MCF 10A (cell line): Measurements from ENCODE around the gene PKP2. TPM values are rescaled to one million over a fixed set of nuclear protein-coding genes. Genes with fewer than 3 reads are reported as not detected.

Experiments used
- BruUV-seq: library from RNA; stranded (reverse); fragments of 400-500 nt; replicated peaks from 2 replicates; lab custom pipeline; 2021; lab: Mats Ljungman, UMichigan
- CTCF ChIA-PET: fragments of 300-600 bp; sonication (Branson Sonifier 250); formaldehyde crosslinking; extraction: SDS; loops from one replicate; lab custom pipeline; 2021; ENCODE audit warnings: antibody characterized with exemption, inconsistent platforms; lab: Yijun Ruan, JAX
- POLR2A ChIA-PET: fragments of 300-600, 350-650 bp; sonication (Branson Sonifier 250); formaldehyde crosslinking; extraction: SDS; loops from one replicate; lab custom pipeline; 2020; ENCODE audit warnings: antibody characterized with exemption, inconsistent platforms; lab: Yijun Ruan, JAX
- DNase-seq: peaks from one replicate; pipeline ENCODE4 v3.0.0-alpha.2; 2018; ENCODE audit not compliant: unreplicated experiment
- H3K27ac Mint-ChIP-seq: one replicate; pipeline ENCODE4 v1.8.0; 2022; ENCODE audit warnings: mild to moderate bottlenecking, low read depth, mixed read lengths; ENCODE audit not compliant: unreplicated experiment
- H3K27me3 Mint-ChIP-seq: one replicate; pipeline ENCODE4 v1.8.0; 2022; ENCODE audit warnings: mixed read lengths; ENCODE audit not compliant: insufficient read depth, unreplicated experiment
- H3K36me3 Mint-ChIP-seq: one replicate; pipeline ENCODE4 v1.8.0; 2022; ENCODE audit warnings: mild to moderate bottlenecking, moderate library complexity, mixed read lengths; ENCODE audit not compliant: insufficient read depth, unreplicated experiment
- H3K4me1 Mint-ChIP-seq: one replicate; pipeline ENCODE4 v1.8.0; 2022; ENCODE audit warnings: mixed read lengths; ENCODE audit not compliant: insufficient read depth, unreplicated experiment
- H3K4me3 Mint-ChIP-seq: one replicate; pipeline ENCODE4 v1.8.0; 2022; ENCODE audit warnings: mild to moderate bottlenecking, moderate library complexity, mixed read lengths; ENCODE audit not compliant: unreplicated experiment
- H3K9me3 Mint-ChIP-seq: one replicate; pipeline ENCODE4 v1.8.0; 2022; ENCODE audit warnings: mixed read lengths; ENCODE audit not compliant: unreplicated experiment
- intact Hi-C: fragments of 100-400 bp; cut with micrococcal nuclease; formaldehyde crosslinking; loops from 2 replicates; pipeline ENCODE4 v1.14.1; 2022
- total RNA-seq: library from RNA; stranded (reverse); gene quantifications from 2 replicates; pipeline ENCODE4 v1.2.3, GENCODE V29; 2022
- TF ChIP-seq, protein P1 (sequence below): fragments of 200-600 bp; IDR thresholded peaks from one replicate; pipeline ENCODE4 v1.8.0; 2022; ENCODE audit warnings: antibody characterized with exemption, mild to moderate bottlenecking; ENCODE audit not compliant: unreplicated experiment

Gene PKP2
- total RNA-seq, 1 experiment from 2014 or later: 88.0 TPM

DNA sequence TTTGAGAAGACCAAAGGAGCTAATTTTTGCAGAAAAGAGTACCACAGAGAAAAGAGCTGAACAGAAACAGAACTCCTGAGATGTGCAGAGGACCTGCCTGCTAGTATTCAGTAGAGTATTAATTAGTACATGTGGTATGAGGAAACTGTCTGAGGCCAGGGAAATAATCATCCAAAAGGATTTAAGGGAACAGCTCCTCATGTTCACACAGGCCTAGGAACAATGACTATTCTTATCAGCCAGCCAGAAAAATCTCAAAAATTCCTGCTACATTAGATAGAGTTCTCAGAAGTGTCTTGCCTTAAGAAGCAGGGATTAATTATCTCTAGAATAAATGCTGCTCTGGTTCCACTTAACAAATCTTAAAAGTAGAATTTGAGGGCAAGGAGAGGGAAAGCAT lies 36.4 kb downstream of the PKP2 start:
- TF ChIP-seq, protein P1, sequence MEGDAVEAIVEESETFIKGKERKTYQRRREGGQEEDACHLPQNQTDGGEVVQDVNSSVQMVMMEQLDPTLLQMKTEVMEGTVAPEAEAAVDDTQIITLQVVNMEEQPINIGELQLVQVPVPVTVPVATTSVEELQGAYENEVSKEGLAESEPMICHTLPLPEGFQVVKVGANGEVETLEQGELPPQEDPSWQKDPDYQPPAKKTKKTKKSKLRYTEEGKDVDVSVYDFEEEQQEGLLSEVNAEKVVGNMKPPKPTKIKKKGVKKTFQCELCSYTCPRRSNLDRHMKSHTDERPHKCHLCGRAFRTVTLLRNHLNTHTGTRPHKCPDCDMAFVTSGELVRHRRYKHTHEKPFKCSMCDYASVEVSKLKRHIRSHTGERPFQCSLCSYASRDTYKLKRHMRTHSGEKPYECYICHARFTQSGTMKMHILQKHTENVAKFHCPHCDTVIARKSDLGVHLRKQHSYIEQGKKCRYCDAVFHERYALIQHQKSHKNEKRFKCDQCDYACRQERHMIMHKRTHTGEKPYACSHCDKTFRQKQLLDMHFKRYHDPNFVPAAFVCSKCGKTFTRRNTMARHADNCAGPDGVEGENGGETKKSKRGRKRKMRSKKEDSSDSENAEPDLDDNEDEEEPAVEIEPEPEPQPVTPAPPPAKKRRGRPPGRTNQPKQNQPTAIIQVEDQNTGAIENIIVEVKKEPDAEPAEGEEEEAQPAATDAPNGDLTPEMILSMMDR: no peak
- no peaks in the 10 kb centered on the region for H3K9me3 Mint-ChIP-seq
- H3K4me1 Mint-ChIP-seq: peaks cover 7% of the 10 kb centered on the region
- peaks cover 84% of the 10 kb centered on the region for H3K36me3 Mint-ChIP-seq
- H3K27me3 Mint-ChIP-seq: no peaks in the 10 kb centered on the region
- H3K4me3 Mint-ChIP-seq: no peak overlapping the region
- no TSS peak for BruUV-seq
- ChIA-PET POLR2A (interaction anchor here (1.1 to 1.4 kb wide), 2 partner anchors 23 to 33 kb away, joined by 3 to 4 read pairs; no protein-coding TSS in a partner anchor), CTCF (interaction anchor here (1.2 kb wide), 1 partner anchor 104 kb away, joined by 3 read pairs; no protein-coding TSS in a partner anchor)
- no peak overlapping the region for H3K27ac Mint-ChIP-seq
- intact Hi-C loops: no loop called here
- no peak for DNase-seq

DNA sequence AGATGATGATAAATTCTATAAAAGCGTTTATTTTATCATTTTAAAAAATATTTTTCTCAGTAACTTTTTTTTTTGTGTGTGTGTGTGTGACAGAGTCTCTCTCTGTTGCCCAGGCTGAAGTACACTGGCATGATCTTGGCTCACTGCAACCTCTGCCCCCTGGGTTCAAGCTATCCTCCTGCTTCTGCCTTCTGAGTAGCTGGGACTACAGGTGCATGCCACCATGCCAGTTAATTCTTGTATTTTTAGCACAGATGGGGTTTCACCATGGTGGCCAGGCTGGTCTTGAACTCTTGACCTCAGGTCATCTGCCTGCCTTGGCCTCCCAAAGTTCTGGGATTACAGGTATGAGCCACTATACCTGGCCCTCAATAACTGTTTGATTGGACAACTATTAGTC lies 37.2 kb downstream of the PKP2 start:
- CTCF ChIA-PET: interaction anchor here (0.7 kb wide), 2 partner anchors 10 to 35 kb away, joined by 3 to 4 read pairs; no protein-coding TSS in a partner anchor
- POLR2A ChIA-PET: interaction anchor here (0.7 to 1.4 kb wide), 3 partner anchors 24 to 42 kb away, joined by 3 to 4 read pairs (median 4); no protein-coding TSS in a partner anchor
- BruUV-seq: no TSS peak

DNA sequence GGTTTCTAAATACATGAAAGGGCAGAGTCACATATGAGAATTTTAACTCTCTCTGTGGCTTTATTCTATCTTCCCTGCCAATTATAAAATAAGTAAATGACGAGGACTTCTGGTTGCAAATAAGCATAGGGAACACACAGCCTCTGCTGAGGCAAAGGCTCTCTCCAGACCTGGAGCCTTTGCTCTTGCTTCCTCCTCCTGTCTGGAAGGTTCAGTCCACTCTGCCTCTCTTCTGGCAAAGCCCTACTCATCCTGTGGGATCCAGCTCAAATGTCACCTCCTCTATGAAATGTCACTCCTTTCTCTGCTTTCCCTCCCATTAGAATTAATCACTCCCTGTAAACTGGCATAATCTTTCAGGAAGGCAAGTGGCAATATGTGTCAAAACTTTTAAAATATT lies 41.9 kb downstream of the PKP2 start:
- ChIA-PET POLR2A (interaction anchor here (0.6 to 1.6 kb wide), 2 partner anchors 11 to 65 kb away, joined by 3 to 4 read pairs; no protein-coding TSS in a partner anchor), CTCF (no interaction called here)
- H3K4me1 Mint-ChIP-seq: peaks cover 2% of the 10 kb centered on the region
- H3K36me3 Mint-ChIP-seq: peaks cover 66% of the 10 kb centered on the region
- no peaks in the 10 kb centered on the region for H3K9me3 Mint-ChIP-seq
- no peaks in the 10 kb centered on the region for H3K27me3 Mint-ChIP-seq
- no peak for DNase-seq
- H3K27ac Mint-ChIP-seq: no peak overlapping the region
- BruUV-seq: no TSS peak
- intact Hi-C loops: no loop called here
- no peak overlapping the region for H3K4me3 Mint-ChIP-seq
- TF ChIP-seq, protein P1: no peak

More for the DNA sequence above, 37.2 kb downstream of the PKP2 start:
- TF ChIP-seq, protein P1: no peak
- Mint-ChIP-seq H3K27me3 (no peaks in the 10 kb centered on the region), H3K4me3 (no peak overlapping the region), H3K27ac (no peak overlapping the region), H3K36me3 (peaks cover 80% of the 10 kb centered on the region), H3K4me1 (peaks cover 7% of the 10 kb centered on the region), H3K9me3 (no peaks in the 10 kb centered on the region)
- intact Hi-C loops: no loop called here
- DNase-seq: no peak

DNA sequence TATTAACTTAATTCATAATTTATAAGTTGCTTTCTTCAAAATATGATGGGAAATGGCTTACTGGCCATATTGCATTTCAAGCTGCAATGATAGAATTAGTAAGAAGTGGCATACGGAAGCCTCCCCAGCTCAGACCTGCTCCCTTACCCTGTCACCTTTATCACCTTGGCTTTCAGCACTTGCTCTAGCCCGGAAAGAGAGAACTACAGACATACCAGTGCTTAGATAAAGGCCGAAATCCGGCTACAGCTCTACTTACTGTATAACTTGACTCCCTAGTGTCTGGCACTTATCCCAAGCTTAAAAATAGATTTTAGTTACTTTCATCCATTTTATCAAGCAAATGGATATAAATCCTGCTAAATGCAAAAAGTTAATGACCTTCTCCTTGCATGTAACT lies 42.5 kb downstream of the PKP2 start:
- no peak for DNase-seq
- TF ChIP-seq, protein P1: no peak
- peaks cover 66% of the 10 kb centered on the region for H3K36me3 Mint-ChIP-seq
- H3K27me3 Mint-ChIP-seq: no peaks in the 10 kb centered on the region
- intact Hi-C loops: no loop called here
- H3K27ac Mint-ChIP-seq: no peak overlapping the region
- ChIA-PET POLR2A (interaction anchor here (0.6 to 1.6 kb wide), 2 partner anchors 65 to 126 kb away, joined by 3 to 4 read pairs; no protein-coding TSS in a partner anchor), CTCF (no interaction called here)
- no TSS peak for BruUV-seq
- H3K9me3 Mint-ChIP-seq: no peaks in the 10 kb centered on the region
- no peaks in the 10 kb centered on the region for H3K4me1 Mint-ChIP-seq
- H3K4me3 Mint-ChIP-seq: no peak overlapping the region
